ENCODE results near the gene SCYL2. TPM values are rescaled to one million over a fixed set of nuclear protein-coding genes. Genes with fewer than 3 reads are reported as not detected.

SCYL2 gene
- total RNA-seq, 2 experiments from 2014 or later, result 37.5 to 40.8 TPM

DNA sequence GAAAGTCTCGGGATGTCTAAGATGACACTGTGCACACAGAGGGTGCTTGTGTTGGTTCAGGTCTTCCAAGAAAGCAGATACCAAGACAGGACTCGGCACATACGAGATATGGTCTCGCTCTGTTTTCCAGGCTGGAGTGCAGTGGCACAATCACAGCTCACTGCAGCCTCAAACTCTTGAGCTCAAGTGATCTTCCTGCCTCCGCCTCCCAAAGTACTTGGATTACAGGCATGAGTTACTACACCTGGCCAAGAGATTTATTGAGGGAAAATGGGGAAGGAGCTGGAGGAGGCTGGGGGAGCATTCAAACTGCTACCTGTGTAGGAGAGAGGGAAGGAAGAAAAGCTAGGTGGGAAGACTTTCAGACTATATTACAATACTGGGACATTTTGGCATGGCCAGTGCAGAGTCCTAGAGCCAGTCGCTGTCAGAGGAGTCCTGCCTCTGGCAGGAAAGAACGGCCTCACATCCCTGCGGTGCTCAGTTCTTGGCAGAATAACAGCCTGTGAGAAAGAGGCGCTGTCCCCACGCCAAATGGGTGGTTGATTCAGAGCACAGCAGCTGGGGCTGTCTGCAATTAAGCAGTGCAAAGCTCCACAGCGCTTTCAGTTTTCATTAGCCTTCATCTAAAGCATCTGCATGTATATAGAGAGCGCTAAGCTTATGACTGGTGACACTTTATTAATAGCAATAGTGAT, 108.2 kb downstream of the SCYL2 start:
- Mint-ChIP-seq H3K4me3 (no peak overlapping the region), H3K36me3 (ENCODE audit: low read depth) (no peaks in the 10 kb centered on the region), H3K27ac (no peak overlapping the region), H3K9me3 (no peaks in the 10 kb centered on the region), H3K4me1 (ENCODE audit: low read depth) (no peaks in the 10 kb centered on the region), H3K27me3 (peaks cover 3% of the 10 kb centered on the region)
- H3K4me1 ChIP-seq (ENCODE audit: insufficient read depth, low read length), result no peaks in the 10 kb centered on the region
- H3K4me3 ChIP-seq (ENCODE audit: low read length), result no peak overlapping the region
- H3K27me3 ChIP-seq (ENCODE audit: control insufficient read depth in 1 of 2, insufficient read depth in 2 of 2, low read length in 2 of 2), result peaks cover 0 to 2% of the 10 kb centered on the region in 2 experiments
- H3K9me3 ChIP-seq (ENCODE audit: control insufficient read depth in 1 of 2, insufficient read depth in 1 of 2, low read length in 2 of 2), result no peaks in the 10 kb centered on the region
- no peak overlapping the region for H3K27ac ChIP-seq (ENCODE audit: low read depth in 1 of 2, low read length in 2 of 2)
- H3K36me3 ChIP-seq (ENCODE audit: insufficient read depth, low read length), result no peaks in the 10 kb centered on the region
- intact Hi-C loops (cut with DNase I, micrococcal nuclease), result no loop called here
- no peak for TF ChIP-seq CTCF (IDR thresholded peaks at IDR 0.05)
- DNase-seq (no peak), ATAC-seq (ENCODE audit: poor library complexity) (no peak)
- CTCF ChIA-PET, result no interaction called here
- POLR2A ChIA-PET, result no interaction called here

DNA sequence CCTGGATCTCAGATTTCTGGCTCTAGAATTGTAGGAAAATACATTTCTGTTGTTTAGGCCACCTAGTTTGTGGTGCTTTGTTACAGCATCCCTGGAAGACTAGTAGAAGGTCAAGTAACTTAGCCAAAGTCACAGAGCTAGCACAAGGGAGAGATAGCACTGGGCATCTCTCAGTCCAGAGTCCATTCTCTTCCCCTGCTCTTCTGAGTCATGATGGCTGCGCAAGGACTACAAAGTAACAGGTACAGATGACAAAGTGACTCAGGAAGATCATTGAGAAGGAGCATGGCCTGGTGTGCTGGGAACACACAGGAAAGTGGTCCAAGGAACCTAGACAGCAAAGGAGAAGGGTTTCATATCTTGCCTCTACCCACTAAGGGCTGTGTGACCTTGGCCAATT, 109.2 kb downstream of the SCYL2 start:
- H3K36me3 Mint-ChIP-seq (ENCODE audit: low read depth), result no peaks in the 10 kb centered on the region
- Histone ChIP-seq H3K9me3 (ENCODE audit: control insufficient read depth in 1 of 2, insufficient read depth in 1 of 2, low read length in 2 of 2) (no peaks in the 10 kb centered on the region), H3K4me1 (ENCODE audit: insufficient read depth, low read length) (no peaks in the 10 kb centered on the region), H3K27me3 (ENCODE audit: control insufficient read depth in 1 of 2, insufficient read depth in 2 of 2, low read length in 2 of 2) (peaks cover 0 to 2% of the 10 kb centered on the region in 2 experiments), H3K36me3 (ENCODE audit: insufficient read depth, low read length) (no peaks in the 10 kb centered on the region), H3K4me3 (ENCODE audit: low read length) (no peak overlapping the region), H3K27ac (ENCODE audit: low read depth in 1 of 2, low read length in 2 of 2) (no peak overlapping the region)
- H3K9me3 Mint-ChIP-seq, result no peaks in the 10 kb centered on the region
- CTCF ChIA-PET, result no interaction called here
- POLR2A ChIA-PET, result no interaction called here
- no peak overlapping the region for H3K27ac Mint-ChIP-seq
- TF ChIP-seq CTCF (IDR thresholded peaks at IDR 0.05), result no peak
- intact Hi-C loops (cut with DNase I, micrococcal nuclease), result no loop called here
- ATAC-seq (ENCODE audit: poor library complexity) (no peak), DNase-seq (no peak)
- no peak overlapping the region for H3K4me3 Mint-ChIP-seq
- H3K4me1 Mint-ChIP-seq (ENCODE audit: low read depth), result no peaks in the 10 kb centered on the region
- H3K27me3 Mint-ChIP-seq, result peaks cover 3% of the 10 kb centered on the region

DNA sequence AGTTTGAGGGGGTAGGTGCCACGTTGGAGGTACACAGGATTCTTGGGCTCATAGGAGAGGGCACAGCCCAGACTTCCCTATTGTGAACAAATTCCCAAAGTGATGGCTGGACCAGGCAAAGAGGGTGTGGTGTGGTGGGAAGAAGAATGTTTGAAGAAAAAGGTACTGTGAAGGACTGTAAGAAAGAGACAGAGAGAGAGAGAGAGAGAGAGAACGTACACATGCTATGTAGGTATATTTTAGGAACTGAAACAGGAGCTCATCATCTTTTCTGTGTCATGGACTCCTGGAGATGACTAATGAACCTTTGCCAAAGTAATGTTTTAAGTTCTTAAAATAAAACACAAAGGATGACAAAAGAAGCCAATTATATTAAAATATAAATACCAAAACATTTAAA, 114.4 kb downstream of the SCYL2 start:
- no peaks in the 10 kb centered on the region for H3K4me1 Mint-ChIP-seq (ENCODE audit: low read depth)
- no peak overlapping the region for H3K27ac ChIP-seq (ENCODE audit: low read depth in 1 of 2, low read length in 2 of 2)
- CTCF ChIA-PET, result no interaction called here
- intact Hi-C loops (cut with DNase I, micrococcal nuclease), result no loop called here
- no peak for TF ChIP-seq CTCF (IDR thresholded peaks at IDR 0.05)
- H3K27me3 ChIP-seq (ENCODE audit: control insufficient read depth in 1 of 2, insufficient read depth in 2 of 2, low read length in 2 of 2), result no peaks in the 10 kb centered on the region
- POLR2A ChIA-PET, result no interaction called here
- no peaks in the 10 kb centered on the region for H3K36me3 ChIP-seq (ENCODE audit: insufficient read depth, low read length)
- no peaks in the 10 kb centered on the region for H3K9me3 Mint-ChIP-seq
- H3K27ac Mint-ChIP-seq, result no peak overlapping the region
- no peaks in the 10 kb centered on the region for H3K9me3 ChIP-seq (ENCODE audit: control insufficient read depth in 1 of 2, insufficient read depth in 1 of 2, low read length in 2 of 2)
- H3K4me3 Mint-ChIP-seq, result no peak overlapping the region
- ATAC-seq (ENCODE audit: poor library complexity) (no peak), DNase-seq (no peak)
- no peak overlapping the region for H3K4me3 ChIP-seq (ENCODE audit: low read length)
- no peaks in the 10 kb centered on the region for H3K4me1 ChIP-seq (ENCODE audit: insufficient read depth, low read length)
- no peaks in the 10 kb centered on the region for H3K36me3 Mint-ChIP-seq (ENCODE audit: low read depth)
- H3K27me3 Mint-ChIP-seq, result peaks cover 3% of the 10 kb centered on the region

All from CD4-positive, alpha-beta T cell (primary cell).